Esophagus muscularis mucosa (tissue), 4 donors: Measurements from ENCODE around the gene CTDSP1.

Source experiments
- EP300 ChIP-seq: sonication (generic); formaldehyde crosslinking; IDR thresholded peaks from one replicate; pipeline ENCODE4 v1.6.1; 2017; ENCODE audit warnings: antibody characterized with exemption
- POLR2A ChIP-seq: fragments of 450-650 bp; IDR thresholded peaks from one replicate; pipeline ENCODE4 v1.6.1; 2017; ENCODE audit warnings: antibody characterized with exemption, moderate library complexity, mild to moderate bottlenecking, low read depth
- TF ChIP-seq, protein P1 (sequence below), 3 experiments: fragments of 200-600 bp in 2 of 3; fragments of 450-650 bp in 1 of 3; sonication (generic) in 2 of 3; IDR thresholded peaks; one replicate each; pipeline ENCODE4 v1.5.1; 2017 to 2019; ENCODE audit warnings: antibody characterized with exemption in 3 of 3, mild to moderate bottlenecking in 2 of 3, moderate library complexity in 1 of 3

GRCh38 chr2:218446547-218446946 is 46.9 kb downstream of the CTDSP1 start:
- TF ChIP-seq, protein P1, sequence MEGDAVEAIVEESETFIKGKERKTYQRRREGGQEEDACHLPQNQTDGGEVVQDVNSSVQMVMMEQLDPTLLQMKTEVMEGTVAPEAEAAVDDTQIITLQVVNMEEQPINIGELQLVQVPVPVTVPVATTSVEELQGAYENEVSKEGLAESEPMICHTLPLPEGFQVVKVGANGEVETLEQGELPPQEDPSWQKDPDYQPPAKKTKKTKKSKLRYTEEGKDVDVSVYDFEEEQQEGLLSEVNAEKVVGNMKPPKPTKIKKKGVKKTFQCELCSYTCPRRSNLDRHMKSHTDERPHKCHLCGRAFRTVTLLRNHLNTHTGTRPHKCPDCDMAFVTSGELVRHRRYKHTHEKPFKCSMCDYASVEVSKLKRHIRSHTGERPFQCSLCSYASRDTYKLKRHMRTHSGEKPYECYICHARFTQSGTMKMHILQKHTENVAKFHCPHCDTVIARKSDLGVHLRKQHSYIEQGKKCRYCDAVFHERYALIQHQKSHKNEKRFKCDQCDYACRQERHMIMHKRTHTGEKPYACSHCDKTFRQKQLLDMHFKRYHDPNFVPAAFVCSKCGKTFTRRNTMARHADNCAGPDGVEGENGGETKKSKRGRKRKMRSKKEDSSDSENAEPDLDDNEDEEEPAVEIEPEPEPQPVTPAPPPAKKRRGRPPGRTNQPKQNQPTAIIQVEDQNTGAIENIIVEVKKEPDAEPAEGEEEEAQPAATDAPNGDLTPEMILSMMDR (IDR thresholded peaks at IDR 0.05), result no peak
- TF ChIP-seq EP300, result no peak
- no peak for TF ChIP-seq POLR2A
